ENCODE results near the gene ABCA1. TPM values are rescaled to one million over a fixed set of nuclear protein-coding genes. Genes with fewer than 3 reads are reported as not detected.

Gene ABCA1
- polyA plus RNA-seq, 3 donors: 2.0 to 5.1 (median 2.7) TPM

DNA sequence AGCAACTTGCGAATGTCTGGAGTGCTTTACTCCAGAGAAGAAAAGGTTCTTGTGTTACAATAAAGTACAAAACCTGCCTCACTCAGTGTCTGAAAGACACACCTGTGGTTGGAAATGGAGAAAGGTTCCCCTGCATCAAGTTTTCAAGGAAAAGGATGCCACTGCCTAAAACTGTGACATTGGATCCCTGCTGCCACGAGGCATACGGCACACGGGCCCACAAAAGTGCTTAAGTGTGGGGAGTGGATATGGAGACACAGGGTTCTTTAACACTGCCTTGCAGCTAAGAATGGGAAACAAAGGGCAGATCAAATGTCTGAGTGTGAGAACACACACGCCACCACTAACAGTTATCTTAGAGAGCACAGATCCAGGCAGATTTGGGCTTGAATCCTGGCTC, 89.0 kb downstream of the ABCA1 start:
- Histone ChIP-seq H3K4me3 (replicated peaks in 1 of 3; ENCODE audit: low read depth in 2 of 3, low read length in 3 of 3) (no peak overlapping the region), H3K36me3 (replicated peaks in 1 of 2; ENCODE audit: control insufficient read depth in 1 of 2, insufficient read depth in 2 of 2, low read length in 2 of 2) (peaks cover 37 to 50% of the 10 kb centered on the region in 2 donors), H2AFZ (ENCODE audit: insufficient read depth, low read depth, low read length, poor library complexity, severe bottlenecking) (no peak overlapping the region), H4K20me1 (ENCODE audit: insufficient read depth, low read length) (no peaks in the 10 kb centered on the region), H3K27me3 (ENCODE audit: control insufficient read depth in 2 of 2, insufficient read depth in 2 of 2, low read length in 2 of 2) (no peaks in the 10 kb centered on the region), H3K27ac (ENCODE audit: low read depth in 1 of 2, low read length in 2 of 2) (no peak overlapping the region), H3K4me1 (ENCODE audit: control insufficient read depth in 1 of 2, insufficient read depth in 2 of 2, low read length in 2 of 2) (peaks cover 23 to 25% of the 10 kb centered on the region in 2 donors), H3K79me2 (ENCODE audit: insufficient read depth, low read length) (no peaks in the 10 kb centered on the region), H3K9me3 (replicated peaks in 1 of 2; ENCODE audit: control insufficient read depth in 1 of 2, insufficient read depth in 1 of 2, low read length in 2 of 2) (no peaks in the 10 kb centered on the region), H3K4me2 (replicated peaks; ENCODE audit: extremely low read depth, low read length, poor library complexity, severe bottlenecking) (no peak overlapping the region), H3K9ac (ENCODE audit: insufficient read depth, low read length, poor library complexity, severe bottlenecking) (no peak overlapping the region)
- peaks cover 0 to 1% (median 0%) of the 10 kb centered on the region in 7 donors for H3K9me3 Mint-ChIP-seq
- WGBS (ENCODE audit: insufficient coverage): 100% methylated on average over 4 of the region's 5 CpGs
- peaks cover 28% of the 10 kb centered on the region for H3K4me1 Mint-ChIP-seq
- intact Hi-C loops (cut with micrococcal nuclease): no loop called here
- peaks cover 64 to 88% of the 10 kb centered on the region in 2 donors for H3K36me3 Mint-ChIP-seq
- TF ChIP-seq, protein P1, sequence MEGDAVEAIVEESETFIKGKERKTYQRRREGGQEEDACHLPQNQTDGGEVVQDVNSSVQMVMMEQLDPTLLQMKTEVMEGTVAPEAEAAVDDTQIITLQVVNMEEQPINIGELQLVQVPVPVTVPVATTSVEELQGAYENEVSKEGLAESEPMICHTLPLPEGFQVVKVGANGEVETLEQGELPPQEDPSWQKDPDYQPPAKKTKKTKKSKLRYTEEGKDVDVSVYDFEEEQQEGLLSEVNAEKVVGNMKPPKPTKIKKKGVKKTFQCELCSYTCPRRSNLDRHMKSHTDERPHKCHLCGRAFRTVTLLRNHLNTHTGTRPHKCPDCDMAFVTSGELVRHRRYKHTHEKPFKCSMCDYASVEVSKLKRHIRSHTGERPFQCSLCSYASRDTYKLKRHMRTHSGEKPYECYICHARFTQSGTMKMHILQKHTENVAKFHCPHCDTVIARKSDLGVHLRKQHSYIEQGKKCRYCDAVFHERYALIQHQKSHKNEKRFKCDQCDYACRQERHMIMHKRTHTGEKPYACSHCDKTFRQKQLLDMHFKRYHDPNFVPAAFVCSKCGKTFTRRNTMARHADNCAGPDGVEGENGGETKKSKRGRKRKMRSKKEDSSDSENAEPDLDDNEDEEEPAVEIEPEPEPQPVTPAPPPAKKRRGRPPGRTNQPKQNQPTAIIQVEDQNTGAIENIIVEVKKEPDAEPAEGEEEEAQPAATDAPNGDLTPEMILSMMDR (IDR thresholded peaks at IDR 0.05): no peak
- H3K27ac Mint-ChIP-seq: no peak overlapping the region
- no peaks in the 10 kb centered on the region for H3K27me3 Mint-ChIP-seq (ENCODE audit: low read depth in 3 of 3)
- no peak for DNase-seq
- no peak overlapping the region for H3K4me3 Mint-ChIP-seq

DNA sequence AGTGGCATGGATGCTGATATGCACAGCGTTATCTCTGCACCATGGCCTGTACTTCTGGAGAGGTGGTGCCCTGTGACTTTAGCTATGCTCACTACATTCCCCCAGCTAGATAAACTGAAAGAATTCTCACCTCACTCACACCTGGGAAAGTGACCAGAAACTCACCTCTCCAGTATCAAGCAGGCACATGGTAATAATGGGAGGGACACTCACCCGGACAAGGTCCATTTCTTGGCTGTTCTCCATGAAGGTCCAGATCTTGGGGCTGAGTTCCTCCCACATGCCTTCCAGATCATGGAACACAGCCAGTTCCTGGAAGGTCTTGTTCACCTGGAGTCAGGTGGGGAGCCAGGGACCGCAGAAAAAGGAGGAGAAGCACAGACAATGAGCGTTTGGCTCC, 91.2 kb downstream of the ABCA1 start:
- Histone ChIP-seq H3K36me3 (replicated peaks in 1 of 2; ENCODE audit: control insufficient read depth in 1 of 2, insufficient read depth in 2 of 2, low read length in 2 of 2) (peaks cover 35 to 54% of the 10 kb centered on the region in 2 donors), H4K20me1 (ENCODE audit: insufficient read depth, low read length) (no peaks in the 10 kb centered on the region), H3K4me1 (ENCODE audit: control insufficient read depth in 1 of 2, insufficient read depth in 2 of 2, low read length in 2 of 2) (peaks cover 29 to 33% of the 10 kb centered on the region in 2 donors), H3K4me3 (replicated peaks in 1 of 3; ENCODE audit: low read depth in 2 of 3, low read length in 3 of 3) (no peak overlapping the region), H2AFZ (ENCODE audit: insufficient read depth, low read depth, low read length, poor library complexity, severe bottlenecking) (no peak overlapping the region), H3K27me3 (ENCODE audit: control insufficient read depth in 2 of 2, insufficient read depth in 2 of 2, low read length in 2 of 2) (no peaks in the 10 kb centered on the region), H3K4me2 (replicated peaks; ENCODE audit: extremely low read depth, low read length, poor library complexity, severe bottlenecking) (no peak overlapping the region), H3K27ac (ENCODE audit: low read depth in 1 of 2, low read length in 2 of 2) (peak overlapping the region in 1 of 2 donors; percentile 25), H3K9me3 (replicated peaks in 1 of 2; ENCODE audit: control insufficient read depth in 1 of 2, insufficient read depth in 1 of 2, low read length in 2 of 2) (no peaks in the 10 kb centered on the region), H3K9ac (ENCODE audit: insufficient read depth, low read length, poor library complexity, severe bottlenecking) (no peak overlapping the region), H3K79me2 (ENCODE audit: insufficient read depth, low read length) (no peaks in the 10 kb centered on the region)
- TF ChIP-seq, protein P1 (IDR thresholded peaks at IDR 0.05): no peak
- H3K27ac Mint-ChIP-seq: peak overlapping the region in 1 of 7 donors; percentile 10
- 100% methylated on average over 3 of the region's 4 CpGs for WGBS (ENCODE audit: insufficient coverage)
- intact Hi-C loops (cut with micrococcal nuclease): no loop called here
- peaks cover 0 to 1% (median 0%) of the 10 kb centered on the region in 7 donors for H3K9me3 Mint-ChIP-seq
- H3K27me3 Mint-ChIP-seq (ENCODE audit: low read depth in 3 of 3): no peaks in the 10 kb centered on the region
- H3K4me1 Mint-ChIP-seq: peaks cover 34% of the 10 kb centered on the region
- peaks cover 66 to 89% of the 10 kb centered on the region in 2 donors for H3K36me3 Mint-ChIP-seq
- no peak for DNase-seq
- H3K4me3 Mint-ChIP-seq: no peak overlapping the region

Data from CD14-positive monocyte (primary cell).